Cardiac fibroblast (primary cell): Measurements from ENCODE around the gene UNC79.
A peak's percentile ranks its signal among the peaks of the same experiment; 100 is the strongest.
"Not testable (repeated sequence)": the region's sequence is repeated elsewhere in the genome, so short reads cannot be mapped to it uniquely, and the experiment has no call there.

Source experiments
- DNase-seq, 2 donors: peaks; one replicate each; pipeline versions ENCODE4 v3.0.0 to v3.0.0-alpha.2; 2010; ENCODE audit warnings: low read depth in 2 of 2
- H3K4me3 ChIP-seq, 2 donors: replicated peaks in 1 of 2; 1 replicate in 1 of 2; 2 replicates in 1 of 2; pipeline ENCODE4 v1.5.1; 2011; ENCODE audit warnings: low read depth in 2 of 2, low read length in 2 of 2, mild to moderate bottlenecking in 2 of 2, moderate library complexity in 1 of 2
- CTCF ChIP-seq: IDR thresholded peaks from one replicate; pipeline ENCODE4 v1.5.1; 2011; ENCODE audit warnings: low read depth, mild to moderate bottlenecking, low read length, inconsistent platforms

UNC79 gene

GRCh38 chr14:93522221-93522620 is 91.5 kb downstream of the UNC79 start:
- no peak for TF ChIP-seq CTCF
- no peak for DNase-seq
- H3K4me3 ChIP-seq = no peak overlapping the region

- DNase-seq, H3K4me3 ChIP-seq: not testable (repeated sequence)
Measured at GRCh38 chr14:93525216-93525615, 94.5 kb downstream of the UNC79 start.

- H3K4me3 ChIP-seq = no peak overlapping the region
- peak in 1 of 2 donors; percentile 12 for DNase-seq
- no peak for TF ChIP-seq CTCF
Measured at GRCh38 chr14:93525696-93526451, 95.1 kb downstream of the UNC79 start.

- H3K4me3 ChIP-seq = no peak overlapping the region
- TF ChIP-seq CTCF = no peak
- no peak for DNase-seq
Measured at GRCh38 chr14:93527203-93527607, 96.5 kb downstream of the UNC79 start.

GRCh38 chr14:93528884-93529558 is 98.3 kb downstream of the UNC79 start:
- no peak for DNase-seq
- no peak overlapping the region for H3K4me3 ChIP-seq

GRCh38 chr14:93531644-93532043 is 100.9 kb downstream of the UNC79 start:
- TF ChIP-seq CTCF = no peak
- no peak for DNase-seq

More at GRCh38 chr14:93528884-93529558, 98.3 kb downstream of the UNC79 start:
- no peak for TF ChIP-seq CTCF

GRCh38 chr14:93532541-93532940 is 101.8 kb downstream of the UNC79 start:
- no peak for TF ChIP-seq CTCF
- no peak overlapping the region for H3K4me3 ChIP-seq
- no peak for DNase-seq

More at GRCh38 chr14:93531644-93532043, 100.9 kb downstream of the UNC79 start:
- no peak overlapping the region for H3K4me3 ChIP-seq
